Hepatocyte (in vitro differentiated cells): Measurements from ENCODE around the gene PCNA.

Experiments
- CTCF ChIP-seq: fragments of 200-600 bp; sonication (generic); IDR thresholded peaks from 2 replicates; pipeline ENCODE4 v1.5.1; 2016; ENCODE audit warnings: antibody characterized with exemption, mild to moderate bottlenecking; ENCODE audit not compliant: poor library complexity
- EZH2 ChIP-seq: fragments of 200-600 bp; sonication (generic); IDR thresholded peaks from 2 replicates; pipeline ENCODE4 v1.6.1; 2016; ENCODE audit warnings: antibody characterized with exemption, mild to moderate bottlenecking, borderline replicate concordance

GRCh38 chr20:5122873-5123260, 3.1 kb upstream of the PCNA start:
- TF ChIP-seq EZH2, result no peak
- TF ChIP-seq CTCF, result no peak
